Fibroblast of mammary gland (primary cell): ENCODE results near the gene GATM.

ENCODE experiments used
- DNase-seq: peaks from one replicate; pipeline ENCODE4 v3.0.0-alpha.2; 2010; ENCODE audit warnings: low read depth
- H3K4me3 ChIP-seq: 2 replicates; pipeline ENCODE4 v1.5.1; 2011; ENCODE audit warnings: low read depth, mild to moderate bottlenecking, low read length, moderate library complexity; ENCODE audit not compliant: control insufficient read depth
- CTCF ChIP-seq: conservative IDR thresholded peaks from 2 replicates; pipeline ENCODE4 v1.5.1; 2011; ENCODE audit warnings: low read depth, low read length, inconsistent platforms; ENCODE audit not compliant: control insufficient read depth, insufficient read depth

Gene GATM

GRCh38 chr15:45361878-45362277 is 16.5 kb downstream of the GATM start:
- TF ChIP-seq CTCF, result no peak
- no peak overlapping the region for H3K4me3 ChIP-seq
- no peak for DNase-seq

GRCh38 chr15:45355860-45356259 is 22.5 kb downstream of the GATM start:
- H3K4me3 ChIP-seq, result no peak overlapping the region
- TF ChIP-seq CTCF, result no peak
- no peak for DNase-seq

- no peak for DNase-seq
- TF ChIP-seq CTCF, result no peak
- no peak overlapping the region for H3K4me3 ChIP-seq
Observed at GRCh38 chr15:45354711-45355110, 23.6 kb downstream of the GATM start.

GRCh38 chr15:45351227-45351626 is 27.1 kb downstream of the GATM start:
- no peak for DNase-seq
- no peak for TF ChIP-seq CTCF
- H3K4me3 ChIP-seq, result no peak overlapping the region

- no peak for DNase-seq
- no peak overlapping the region for H3K4me3 ChIP-seq
- TF ChIP-seq CTCF, result no peak
Observed at GRCh38 chr15:45349623-45350022, 28.7 kb downstream of the GATM start.

- TF ChIP-seq CTCF, result no peak
- DNase-seq, result no peak
- no peak overlapping the region for H3K4me3 ChIP-seq
Observed at GRCh38 chr15:45347989-45348388, 30.4 kb downstream of the GATM start.

- no peak for TF ChIP-seq CTCF
- H3K4me3 ChIP-seq, result no peak overlapping the region
- no peak for DNase-seq
Observed at GRCh38 chr15:45347033-45347432, 31.3 kb downstream of the GATM start.
